Large intestine (tissue), 3 donors: Measurements from ENCODE around the gene DPP10. TPM values are rescaled to one million over a fixed set of nuclear protein-coding genes. Genes with fewer than 3 reads are reported as not detected.
"Not testable (repeated sequence)": the region's sequence is repeated elsewhere in the genome, so short reads cannot be mapped to it uniquely, and the experiment has no call there.

Experiments used
- DNase-seq, 2 donors: peaks; one replicate each; pipeline versions ENCODE4 v3.0.0 to v3.0.0-alpha.2; 2013
- H3K27ac ChIP-seq: one replicate; pipeline ENCODE4 v1.5.1; 2013; ENCODE audit warnings: low read length
- H3K27me3 ChIP-seq: 2 replicates; pipeline ENCODE4 v1.6.1; 2013; ENCODE audit warnings: low read length; ENCODE audit not compliant: control insufficient read depth, insufficient read depth
- H3K36me3 ChIP-seq: 2 replicates; pipeline ENCODE4 v1.6.1; 2013; ENCODE audit warnings: low read length; ENCODE audit not compliant: control insufficient read depth, insufficient read depth
- H3K4me1 ChIP-seq: one replicate; pipeline ENCODE4 v1.6.1; 2013; ENCODE audit warnings: low read length; ENCODE audit not compliant: control insufficient read depth, insufficient read depth
- H3K4me3 ChIP-seq: one replicate; pipeline ENCODE4 v1.5.1; 2013; ENCODE audit warnings: low read length
- H3K9me3 ChIP-seq: one replicate; pipeline ENCODE4 v1.6.1; 2013; ENCODE audit warnings: mild to moderate bottlenecking, low read depth, low read length, moderate library complexity; ENCODE audit not compliant: control insufficient read depth
- WGBS: methylation state at CpG from one replicate; pipeline ENCODE4 v1.1.5; 2013; ENCODE audit warnings: low lambda C conversion rate; ENCODE audit not compliant: insufficient coverage; 5-methylcytosine and 5-hydroxymethylcytosine counted together
- polyA plus RNA-seq: library from polyadenylated mRNA; unstranded; fragments of 120-200 nt; gene quantifications from one replicate; pipeline ENCODE4 v1.2.1, GENCODE V29; 2013

Gene DPP10
- polyA plus RNA-seq, 1 donor = 17.3 TPM

- no peak overlapping the region for H3K27ac ChIP-seq
- no peaks in the 10 kb centered on the region for H3K4me1 ChIP-seq
- 64% methylated on average over 2 of the region's 2 CpGs for WGBS
- no peaks in the 10 kb centered on the region for H3K27me3 ChIP-seq
- no peaks in the 10 kb centered on the region for H3K36me3 ChIP-seq
- no peaks in the 10 kb centered on the region for H3K9me3 ChIP-seq
- no peak for DNase-seq
- no peak overlapping the region for H3K4me3 ChIP-seq
These were observed 526.4 kb downstream of the DPP10 start for GRCh38 chr2:114968748-114969400.

DNA sequence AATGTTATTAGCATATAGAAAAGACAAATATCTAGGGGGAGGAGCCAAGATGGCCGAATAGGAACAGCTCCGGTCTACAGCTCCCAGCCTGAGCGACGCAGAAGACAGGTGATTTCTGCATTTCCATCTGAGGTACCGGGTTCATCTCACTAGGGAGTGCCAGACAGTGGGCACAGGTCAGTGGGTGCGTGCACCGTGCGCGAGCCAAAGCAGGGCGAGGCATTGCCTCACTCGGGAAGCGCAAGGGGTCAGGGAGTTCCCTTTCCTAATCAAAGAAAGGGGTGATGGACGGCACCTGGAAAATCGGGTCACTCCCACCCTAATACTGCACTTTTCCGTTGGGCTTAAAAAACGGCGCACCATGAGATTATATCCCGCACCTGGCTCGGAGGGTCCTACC is 561.9 kb downstream of the DPP10 start:
- not testable (repeated sequence) for H3K27me3 ChIP-seq, H3K4me3 ChIP-seq, DNase-seq, H3K27ac ChIP-seq, H3K4me1 ChIP-seq, H3K9me3 ChIP-seq, H3K36me3 ChIP-seq
- no CpG with 5 or more reads among the region's 19 CpGs for WGBS

GRCh38 chr2:115011721-115012120 is 569.3 kb downstream of the DPP10 start:
- H3K27me3 ChIP-seq = no peaks in the 10 kb centered on the region
- H3K27ac ChIP-seq = no peak overlapping the region
- H3K4me3 ChIP-seq = no peak overlapping the region
- H3K36me3 ChIP-seq = no peaks in the 10 kb centered on the region
- H3K9me3 ChIP-seq = no peaks in the 10 kb centered on the region
- DNase-seq = no peak
- no peaks in the 10 kb centered on the region for H3K4me1 ChIP-seq
- WGBS = no CpG with 5 or more reads among the region's 4 CpGs

DNA sequence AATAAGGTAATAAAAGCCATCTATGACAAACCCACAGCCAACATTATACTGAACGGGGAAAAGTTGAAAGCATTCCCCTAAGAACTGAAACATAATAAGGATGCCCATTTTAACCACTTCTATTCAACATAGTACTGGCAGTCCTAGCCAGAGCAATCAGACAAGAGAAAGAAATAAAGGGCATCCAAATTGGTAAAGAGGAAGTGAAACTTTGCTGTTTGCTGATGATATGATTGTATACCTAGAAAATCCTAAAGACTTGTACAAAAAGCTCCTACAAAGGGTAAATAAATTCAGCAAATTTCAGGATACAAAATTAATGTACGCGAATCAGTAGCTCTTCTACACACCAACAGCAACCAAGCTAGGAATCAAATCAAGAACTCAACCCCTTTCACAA is 579.6 kb downstream of the DPP10 start:
- not testable (repeated sequence) for H3K36me3 ChIP-seq, H3K27me3 ChIP-seq, H3K4me1 ChIP-seq, H3K9me3 ChIP-seq, DNase-seq, H3K4me3 ChIP-seq, H3K27ac ChIP-seq
- 100% methylated on average over 2 of the region's 3 CpGs for WGBS

DNA sequence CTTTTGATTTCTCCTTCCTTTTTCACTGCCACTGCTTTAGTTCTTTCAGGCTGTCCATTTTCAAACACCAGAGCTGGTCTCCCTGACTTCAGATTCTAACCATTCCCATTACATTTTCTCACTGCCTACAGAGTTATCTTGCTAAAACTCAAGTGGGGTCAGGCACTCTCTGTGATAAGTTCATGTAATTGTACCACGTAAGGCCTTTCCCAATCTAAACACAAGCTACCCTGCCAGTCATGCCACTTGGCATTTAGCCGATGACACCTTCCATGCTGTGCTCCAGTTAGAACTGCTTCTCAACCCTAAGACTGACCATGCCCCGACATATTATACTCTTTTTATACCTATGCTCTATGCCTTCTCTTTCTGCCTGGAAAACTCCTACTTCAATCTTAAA is 592.4 kb downstream of the DPP10 start:
- no peaks in the 10 kb centered on the region for H3K36me3 ChIP-seq
- DNase-seq = no peak
- H3K27me3 ChIP-seq = no peaks in the 10 kb centered on the region
- H3K27ac ChIP-seq = no peak overlapping the region
- WGBS = no CpG with 5 or more reads among the region's 3 CpGs
- no peaks in the 10 kb centered on the region for H3K9me3 ChIP-seq
- no peak overlapping the region for H3K4me3 ChIP-seq
- no peaks in the 10 kb centered on the region for H3K4me1 ChIP-seq

DNA sequence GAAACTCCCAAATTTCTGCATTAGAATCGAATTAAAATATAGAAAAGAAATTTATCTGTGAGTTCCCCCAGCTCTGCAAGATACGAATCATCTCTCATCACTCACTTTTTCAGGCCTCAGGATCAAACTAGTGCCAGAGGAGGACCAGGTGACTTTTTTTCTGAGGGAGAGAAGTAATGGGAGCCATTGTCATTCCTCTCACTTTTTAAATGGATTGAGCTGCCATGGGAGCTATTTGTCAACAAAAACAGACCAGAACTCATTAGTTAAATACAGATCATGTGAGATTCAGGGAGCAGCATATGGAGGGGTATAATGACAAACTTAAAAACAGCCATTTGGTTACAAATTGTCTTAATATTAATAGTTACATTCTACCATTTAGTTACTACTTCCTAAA is 594.4 kb downstream of the DPP10 start:
- no peaks in the 10 kb centered on the region for H3K9me3 ChIP-seq
- no peak overlapping the region for H3K27ac ChIP-seq
- H3K4me1 ChIP-seq = no peaks in the 10 kb centered on the region
- H3K4me3 ChIP-seq = no peak overlapping the region
- no peaks in the 10 kb centered on the region for H3K36me3 ChIP-seq
- no peak for DNase-seq
- no CpG with 5 or more reads among the region's 2 CpGs for WGBS
- no peaks in the 10 kb centered on the region for H3K27me3 ChIP-seq

DNA sequence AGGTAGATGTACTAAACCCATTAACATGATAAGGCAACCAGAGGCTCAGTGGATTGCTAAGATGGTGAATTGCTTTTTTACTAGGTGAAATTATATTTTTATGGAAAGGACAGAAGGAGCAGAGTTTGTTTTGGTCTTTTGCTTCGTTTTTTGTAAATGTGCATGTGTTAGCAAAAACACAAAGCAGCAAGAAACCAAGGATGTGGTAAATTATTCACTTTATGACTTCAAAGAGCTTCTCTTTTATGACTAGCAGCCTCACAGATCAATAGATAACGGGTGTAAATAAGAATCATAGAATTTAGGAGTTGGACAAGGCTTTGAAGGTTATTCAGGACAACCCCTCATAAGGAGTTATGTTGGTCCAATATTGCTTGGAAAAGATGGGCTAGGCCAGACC is 615.0 kb downstream of the DPP10 start:
- Histone ChIP-seq H3K9me3 (no peaks in the 10 kb centered on the region), H3K27ac (no peak overlapping the region), H3K4me1 (no peaks in the 10 kb centered on the region), H3K4me3 (no peak overlapping the region), H3K27me3 (no peaks in the 10 kb centered on the region), H3K36me3 (no peaks in the 10 kb centered on the region)
- WGBS = no CpG with 5 or more reads among the region's 2 CpGs
- DNase-seq = no peak

DNA sequence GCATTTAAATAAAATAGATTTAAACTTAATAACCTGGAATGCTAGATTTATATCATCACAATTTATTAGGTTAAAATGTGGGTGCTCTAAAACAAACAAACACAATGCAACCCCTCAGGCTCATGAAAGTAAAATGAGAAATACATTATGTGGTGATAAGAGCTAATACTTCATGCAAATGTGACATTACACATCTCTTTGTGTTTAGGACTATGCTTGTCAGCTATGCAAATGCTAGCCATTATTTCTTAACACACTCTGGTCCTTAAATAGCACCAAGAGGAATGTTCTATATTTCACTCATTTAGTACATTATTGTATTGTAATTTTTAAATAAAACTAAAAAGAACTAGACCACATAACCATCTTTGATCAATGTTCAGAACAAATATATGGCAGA is 627.6 kb downstream of the DPP10 start:
- H3K36me3 ChIP-seq = no peaks in the 10 kb centered on the region
- peaks cover 3% of the 10 kb centered on the region for H3K4me1 ChIP-seq
- no peak overlapping the region for H3K27ac ChIP-seq
- DNase-seq = no peak
- no peaks in the 10 kb centered on the region for H3K27me3 ChIP-seq
- no peaks in the 10 kb centered on the region for H3K9me3 ChIP-seq
- no peak overlapping the region for H3K4me3 ChIP-seq

- H3K36me3 ChIP-seq = no peaks in the 10 kb centered on the region
These were observed 629.1 kb downstream of the DPP10 start for GRCh38 chr2:115071534-115071933.

GRCh38 chr2:115075800-115076199 is 633.4 kb downstream of the DPP10 start:
- Histone ChIP-seq H3K27ac (no peak overlapping the region), H3K4me3 (no peak overlapping the region), H3K36me3 (no peaks in the 10 kb centered on the region), H3K27me3 (no peaks in the 10 kb centered on the region), H3K9me3 (no peaks in the 10 kb centered on the region), H3K4me1 (peaks cover 3% of the 10 kb centered on the region)
- no CpG with 5 or more reads among the region's 2 CpGs for WGBS
- no peak for DNase-seq

More at GRCh38 chr2:115071534-115071933, 629.1 kb downstream of the DPP10 start:
- Histone ChIP-seq H3K27ac (no peak overlapping the region), H3K4me1 (peaks cover 3% of the 10 kb centered on the region), H3K4me3 (no peak overlapping the region), H3K27me3 (no peaks in the 10 kb centered on the region), H3K9me3 (no peaks in the 10 kb centered on the region)
- WGBS = no CpG with 5 or more reads among the region's 4 CpGs
- DNase-seq = no peak

DNA sequence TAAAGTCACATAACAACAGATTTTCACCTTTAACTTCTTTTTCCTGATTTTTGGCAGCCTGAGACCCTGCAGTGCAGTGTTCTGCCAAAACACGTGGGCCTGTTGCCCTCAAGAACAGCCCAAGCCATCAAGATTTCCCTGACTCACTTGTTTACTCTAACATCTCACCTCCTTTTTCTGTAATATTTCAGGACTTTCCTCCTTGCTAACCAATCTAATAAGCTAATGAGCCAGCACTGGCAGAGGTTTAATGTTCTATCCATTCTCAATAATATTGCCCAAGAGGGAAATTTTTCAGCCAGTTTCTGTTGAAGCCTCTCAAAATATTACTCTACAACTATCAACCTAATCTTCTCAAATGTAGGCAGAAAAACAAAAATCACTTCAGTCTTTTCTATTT is 635.2 kb downstream of the DPP10 start:
- H3K4me3 ChIP-seq = no peak overlapping the region
- WGBS = no CpG with 5 or more reads among the region's 1 CpG
- DNase-seq = no peak
- H3K4me1 ChIP-seq = peaks cover 3% of the 10 kb centered on the region
- H3K9me3 ChIP-seq = no peaks in the 10 kb centered on the region
- H3K27ac ChIP-seq = no peak overlapping the region
- H3K27me3 ChIP-seq = no peaks in the 10 kb centered on the region
- no peaks in the 10 kb centered on the region for H3K36me3 ChIP-seq
